Aorta (tissue), 5 donors: ENCODE measurements around the gene PCP2. TPM values are rescaled to one million over a fixed set of nuclear protein-coding genes. Genes with fewer than 3 reads are reported as not detected.

ENCODE experiments used
- ATAC-seq: fragments of 200-7000 bp; cut with Tn5 transposase; one replicate; pipeline ENCODE4 v1.9.1; 2022; ENCODE audit warnings: moderate library complexity; ENCODE audit not compliant: low FRiP score
- DNase-seq, 2 donors: peaks; one replicate each; pipeline ENCODE4 v3.0.0-alpha.2; 2020
- H3K27ac ChIP-seq, 2 donors: one replicate each; pipeline ENCODE4 v1.5.1; 2013; ENCODE audit warnings: low read length in 2 of 2, mild to moderate bottlenecking in 2 of 2, moderate library complexity in 2 of 2, control low read depth in 1 of 2, inconsistent platforms in 1 of 2, low read depth in 1 of 2
- H3K27me3 ChIP-seq, 2 donors: one replicate each; pipeline ENCODE4 v1.6.1; 2013; ENCODE audit warnings: control low read depth in 1 of 2, low read length in 1 of 2, mild to moderate bottlenecking in 1 of 2, moderate library complexity in 1 of 2; ENCODE audit not compliant: insufficient read depth in 2 of 2, control insufficient read depth in 1 of 2
- H3K36me3 ChIP-seq, 2 donors: one replicate each; pipeline ENCODE4 v1.6.1; 2013; ENCODE audit warnings: control low read depth in 1 of 2, low read length in 1 of 2, mild to moderate bottlenecking in 1 of 2; ENCODE audit not compliant: insufficient read depth in 2 of 2, control insufficient read depth in 1 of 2
- H3K4me1 ChIP-seq, 2 donors: one replicate each; pipeline ENCODE4 v1.6.1; 2013; ENCODE audit warnings: low read length in 2 of 2, control low read depth in 1 of 2, mild to moderate bottlenecking in 1 of 2, moderate library complexity in 1 of 2; ENCODE audit not compliant: insufficient read depth in 2 of 2, control insufficient read depth in 1 of 2
- H3K4me3 ChIP-seq, 2 donors: one replicate each; pipeline ENCODE4 v1.5.1; 2013; ENCODE audit warnings: low read length in 2 of 2, control low read depth in 1 of 2, mild to moderate bottlenecking in 1 of 2
- H3K9me3 ChIP-seq: one replicate; pipeline ENCODE4 v1.6.1; 2013; ENCODE audit warnings: mild to moderate bottlenecking, low read length; ENCODE audit not compliant: control insufficient read depth
- WGBS, 2 donors: extraction: QIAGEN DNeasy Blood & Tissue Kit; methylation state at CpG; one replicate each; pipeline ENCODE4 v1.1.7; 2013; 5-methylcytosine and 5-hydroxymethylcytosine counted together
- intact Hi-C, 2 donors: fragments of 100-400 bp; cut with DNase I; formaldehyde crosslinking; loops; one replicate each; pipeline versions ENCODE4 v1.14.2 to v1.15.0; 2022
- polyA plus RNA-seq, 2 donors: library from polyadenylated mRNA; stranded (reverse); fragments of 200-250 nt; gene quantifications; one replicate each; pipeline ENCODE4 v1.2.3, GENCODE V29; 2013
- total RNA-seq, 2 donors: library from RNA; stranded (reverse); fragmentation: NEBNext Ultra II Directional; extraction: Animal tissue kit (Norgen Biotek cat#: 25700); gene quantifications; one replicate each; pipeline ENCODE4 v1.2.1, GENCODE V29; 2021
- donor health status: healthy with polysubstance abuse.
- donor health status: Bipolar disorder and iron deficiency.
- donor health status: DM: no; HTN: no; CAD: no.
- donor health status: DM: no; HTN: no; CAD: no.
- donor health status: DM: yes; HTN: yes; CAD: no.

Gene PCP2
- total and polyA plus RNA-seq, 4 donors = not detected

DNA sequence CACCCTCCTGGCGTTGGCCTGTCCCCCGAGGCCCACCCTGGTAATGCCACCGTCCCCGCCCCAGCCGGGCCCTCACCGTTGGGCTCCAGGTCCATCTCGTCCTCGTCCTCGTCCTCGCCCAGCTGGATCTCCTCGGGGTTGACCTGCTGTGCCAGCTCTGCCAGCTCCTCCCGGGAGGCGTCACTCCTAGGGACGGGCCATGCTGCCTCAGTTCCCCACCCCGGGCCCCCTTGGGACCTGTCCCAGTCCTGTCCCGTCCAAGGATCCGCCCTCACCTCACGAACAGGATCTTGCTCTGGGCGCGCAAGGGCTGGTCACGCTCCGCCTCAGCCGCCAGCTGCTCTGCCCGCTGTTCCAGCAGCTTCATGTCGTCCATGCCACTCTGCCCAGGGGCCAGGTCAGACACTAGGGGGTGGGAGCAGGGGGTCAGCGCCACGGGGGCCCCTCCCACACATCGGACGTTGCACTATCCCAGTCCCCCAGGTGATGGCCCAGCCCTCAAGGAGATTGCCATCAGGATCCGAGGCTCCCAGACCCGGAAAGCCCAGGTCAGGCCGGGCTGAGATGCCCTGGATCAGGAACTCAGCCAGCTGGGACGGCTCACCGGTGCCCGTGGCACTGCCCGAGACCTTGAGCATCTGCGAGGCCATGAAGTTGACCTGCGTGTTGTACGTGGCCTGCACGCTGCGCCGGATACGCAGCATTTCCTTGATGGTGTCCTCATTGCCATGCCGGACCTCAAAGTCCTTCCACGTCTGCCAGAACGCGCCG lies 13.7 kb downstream of the PCP2 start:
- H3K36me3 ChIP-seq = peaks cover 0 to 7% of the 10 kb centered on the region in 2 donors
- intact Hi-C loops = no loop called here
- no peaks in the 10 kb centered on the region for H3K27me3 ChIP-seq
- DNase-seq (no peak), ATAC-seq (no peak)
- no peaks in the 10 kb centered on the region for H3K9me3 ChIP-seq
- no peak overlapping the region for H3K27ac ChIP-seq
- H3K4me3 ChIP-seq = no peak overlapping the region
- H3K4me1 ChIP-seq = no peaks in the 10 kb centered on the region
- WGBS, 2 donors = 90 to 91% methylated on average over 45 to 48 of the region's 48 CpGs

- H3K36me3 ChIP-seq = peaks cover 0 to 7% of the 10 kb centered on the region in 2 donors
- H3K27me3 ChIP-seq = no peaks in the 10 kb centered on the region
- H3K4me1 ChIP-seq = no peaks in the 10 kb centered on the region
- H3K27ac ChIP-seq = no peak overlapping the region
- H3K4me3 ChIP-seq = no peak overlapping the region
- intact Hi-C loops = no loop called here
- no peak for ATAC-seq
- WGBS, 2 donors = 69 to 70% methylated on average over 21 of the region's 21 CpGs
- no peaks in the 10 kb centered on the region for H3K9me3 ChIP-seq
- no peak for DNase-seq
These were observed 14.6 kb downstream of the PCP2 start for GRCh38 chr19:7618771-7619510.

GRCh38 chr19:7618348-7618747 lies 15.2 kb downstream of the PCP2 start:
- DNase-seq = no peak
- intact Hi-C loops = no loop called here
- Histone ChIP-seq H3K27me3 (no peaks in the 10 kb centered on the region), H3K4me1 (no peaks in the 10 kb centered on the region), H3K9me3 (no peaks in the 10 kb centered on the region), H3K4me3 (no peak overlapping the region), H3K27ac (no peak overlapping the region), H3K36me3 (peaks cover 0 to 7% of the 10 kb centered on the region in 2 donors)
- WGBS, 2 donors = 24 to 25% methylated on average over 4 of the region's 4 CpGs
- no peak for ATAC-seq

DNA sequence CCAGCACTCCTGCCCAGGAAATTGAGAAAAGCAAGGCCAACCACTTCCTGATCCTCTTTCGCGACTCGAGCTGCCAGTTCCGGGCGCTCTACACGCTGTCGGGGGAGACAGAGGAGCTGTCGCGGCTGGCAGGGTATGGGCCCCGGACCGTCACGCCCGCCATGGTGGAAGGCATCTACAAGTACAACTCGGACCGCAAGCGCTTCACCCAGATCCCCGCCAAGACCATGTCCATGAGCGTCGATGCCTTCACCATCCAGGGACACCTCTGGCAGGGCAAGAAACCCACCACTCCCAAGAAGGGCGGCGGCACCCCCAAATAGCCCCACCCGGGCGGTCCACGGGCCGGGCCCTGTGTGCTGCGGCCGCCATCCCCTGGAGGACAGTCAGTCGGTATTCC lies 15.8 kb downstream of the PCP2 start:
- 93% methylated on average over 28 of the region's 28 CpGs for WGBS, 2 donors
- Histone ChIP-seq H3K36me3 (peaks cover 0 to 4% of the 10 kb centered on the region in 2 donors), H3K9me3 (no peaks in the 10 kb centered on the region), H3K27ac (no peak overlapping the region), H3K4me1 (no peaks in the 10 kb centered on the region), H3K4me3 (no peak overlapping the region), H3K27me3 (no peaks in the 10 kb centered on the region)
- intact Hi-C loops = no loop called here
- no peak for DNase-seq
- ATAC-seq = no peak

DNA sequence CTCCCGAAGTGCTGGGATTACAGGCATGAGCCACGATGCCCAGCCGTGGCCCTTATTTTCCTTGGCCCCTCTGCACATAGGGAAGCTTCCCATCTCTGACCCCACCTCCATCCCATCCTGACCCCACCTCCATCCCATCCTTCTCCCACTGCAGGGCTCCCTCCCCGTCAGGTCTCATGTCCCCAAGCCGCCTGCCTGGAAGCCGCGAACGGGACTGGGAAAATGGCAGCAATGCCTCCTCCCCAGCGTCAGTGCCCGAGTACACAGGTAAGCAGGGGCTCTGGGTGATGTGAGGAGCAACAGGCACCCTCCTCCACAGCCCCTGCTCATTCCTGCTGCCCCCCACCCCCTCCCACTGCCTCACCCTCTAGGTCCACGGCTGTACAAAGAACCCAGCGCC lies 16.3 kb downstream of the PCP2 start:
- DNase-seq (no peak), ATAC-seq (no peak)
- Histone ChIP-seq H3K9me3 (no peaks in the 10 kb centered on the region), H3K36me3 (no peaks in the 10 kb centered on the region), H3K4me1 (no peaks in the 10 kb centered on the region), H3K4me3 (no peak overlapping the region), H3K27ac (no peak overlapping the region), H3K27me3 (no peaks in the 10 kb centered on the region)
- 88% methylated on average over 12 of the region's 12 CpGs for WGBS, 2 donors
- intact Hi-C loops = no loop called here

DNA sequence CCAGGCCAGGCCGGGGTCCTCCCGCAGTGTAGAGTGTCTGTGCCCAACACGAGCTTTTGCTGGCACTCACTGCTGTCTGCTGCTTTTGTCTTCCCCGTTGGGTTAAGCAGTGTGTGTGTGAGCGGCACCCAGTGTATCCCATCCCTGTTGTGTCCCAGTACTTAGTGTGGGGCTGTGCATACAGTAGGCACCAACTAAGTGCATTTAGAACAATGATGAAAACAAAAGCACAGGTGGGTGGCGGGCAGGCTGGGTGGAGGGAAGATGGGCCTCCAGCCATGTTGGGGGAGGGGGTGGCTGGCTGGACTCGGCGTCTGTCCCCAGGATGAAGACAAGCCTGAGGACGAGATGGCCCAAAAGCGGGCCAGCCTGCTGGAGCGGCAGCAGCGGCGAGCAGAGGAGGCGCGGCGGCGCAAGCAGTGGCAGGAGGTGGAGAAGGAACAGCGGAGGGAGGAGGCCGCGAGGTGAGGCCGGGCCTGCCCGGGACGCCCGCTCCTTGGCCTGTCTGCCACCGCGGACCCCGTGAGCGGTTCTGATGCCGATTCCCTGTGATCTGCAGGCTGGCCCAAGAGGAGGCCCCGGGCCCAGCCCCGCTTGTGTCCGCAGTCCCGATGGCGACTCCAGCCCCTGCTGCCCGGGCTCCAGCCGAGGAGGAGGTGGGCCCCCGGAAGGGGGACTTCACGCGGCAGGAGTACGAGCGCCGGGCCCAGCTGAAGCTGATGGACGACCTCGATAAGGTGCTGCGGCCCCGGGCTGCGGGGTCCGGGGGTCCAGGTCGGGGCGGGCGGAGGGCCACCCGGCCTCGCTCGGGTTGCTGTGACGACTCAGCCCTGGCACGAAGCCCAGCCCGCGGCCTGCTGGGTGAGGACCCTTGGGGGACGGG lies 18.4 kb downstream of the PCP2 start:
- Histone ChIP-seq H3K27ac (no peak overlapping the region), H3K36me3 (no peaks in the 10 kb centered on the region), H3K9me3 (no peaks in the 10 kb centered on the region), H3K4me3 (no peak overlapping the region), H3K4me1 (no peaks in the 10 kb centered on the region), H3K27me3 (no peaks in the 10 kb centered on the region)
- intact Hi-C loops = no loop called here
- peak in 1 of 2 donors; percentile 34 for DNase-seq
- ATAC-seq = no peak
- WGBS, 2 donors = 79 to 81% methylated on average over 54 to 59 of the region's 59 CpGs

- no peak for DNase-seq
- ATAC-seq = no peak
- H3K9me3 ChIP-seq = no peaks in the 10 kb centered on the region
- H3K36me3 ChIP-seq = no peaks in the 10 kb centered on the region
- H3K4me3 ChIP-seq = no peak overlapping the region
- intact Hi-C loops = no loop called here
- WGBS, 2 donors = 91% methylated on average over 76 to 81 of the region's 81 CpGs
- H3K27ac ChIP-seq = no peak overlapping the region
- H3K27me3 ChIP-seq = no peaks in the 10 kb centered on the region
- no peaks in the 10 kb centered on the region for H3K4me1 ChIP-seq
These were observed 20.9 kb downstream of the PCP2 start for GRCh38 chr19:7612282-7613274.
